IPS DF 4.7 (cell line): Measurements from ENCODE around the gene DFFA.
"Not testable (repeated sequence)": the region's sequence is repeated elsewhere in the genome, so short reads cannot be mapped to it uniquely, and the experiment has no call there.

Source experiments
- DNase-seq: peaks from one replicate; pipeline ENCODE4 v3.0.0-alpha.2; 2013; ENCODE audit warnings: low spot score; ENCODE audit errors: extremely low read depth

DFFA gene

GRCh38 chr1:10430216-10431069 is 41.9 kb downstream of the DFFA start, which contains the start of gene CENPS:
CENPS (plus strand) TSS chr1:10430433; CDS start chr1:10430518, 85 bp downstream.
- no peak for DNase-seq

GRCh38 chr1:10429868-10430215 is 42.5 kb downstream of the DFFA start:
- no peak for DNase-seq

- no peak for DNase-seq
Measured at GRCh38 chr1:10428984-10429383, 43.3 kb downstream of the DFFA start.

GRCh38 chr1:10426535-10426848 is 45.8 kb downstream of the DFFA start:
- not testable (repeated sequence) for DNase-seq

GRCh38 chr1:10425826-10426534 is 46.3 kb downstream of the DFFA start:
- DNase-seq: not testable (repeated sequence)

- no peak for DNase-seq
Measured at GRCh38 chr1:10424651-10425050, 47.7 kb downstream of the DFFA start.

GRCh38 chr1:10424034-10424433 is 48.3 kb downstream of the DFFA start:
- no peak for DNase-seq

GRCh38 chr1:10421637-10422036 is 50.7 kb downstream of the DFFA start:
- DNase-seq: no peak

- DNase-seq: no peak
Measured at GRCh38 chr1:10419351-10419750, 53.0 kb downstream of the DFFA start.

- not testable (repeated sequence) for DNase-seq
Measured at GRCh38 chr1:10418741-10419140, 53.6 kb downstream of the DFFA start.

GRCh38 chr1:10415967-10416366 is 56.4 kb downstream of the DFFA start:
- not testable (repeated sequence) for DNase-seq

- DNase-seq: no peak
Measured at GRCh38 chr1:10415211-10415930, 57.0 kb downstream of the DFFA start.

GRCh38 chr1:10407201-10407600 is 65.1 kb downstream of the DFFA start:
- DNase-seq: no peak
